NCI-H82 (cell line): Measurements from ENCODE around the gene MRPS12.

ENCODE experiments used
- DNase-seq: peaks from one replicate; lab custom pipeline; 2025; lab: John Stamatoyannopoulos, UW

The MRPS12 gene

DNA sequence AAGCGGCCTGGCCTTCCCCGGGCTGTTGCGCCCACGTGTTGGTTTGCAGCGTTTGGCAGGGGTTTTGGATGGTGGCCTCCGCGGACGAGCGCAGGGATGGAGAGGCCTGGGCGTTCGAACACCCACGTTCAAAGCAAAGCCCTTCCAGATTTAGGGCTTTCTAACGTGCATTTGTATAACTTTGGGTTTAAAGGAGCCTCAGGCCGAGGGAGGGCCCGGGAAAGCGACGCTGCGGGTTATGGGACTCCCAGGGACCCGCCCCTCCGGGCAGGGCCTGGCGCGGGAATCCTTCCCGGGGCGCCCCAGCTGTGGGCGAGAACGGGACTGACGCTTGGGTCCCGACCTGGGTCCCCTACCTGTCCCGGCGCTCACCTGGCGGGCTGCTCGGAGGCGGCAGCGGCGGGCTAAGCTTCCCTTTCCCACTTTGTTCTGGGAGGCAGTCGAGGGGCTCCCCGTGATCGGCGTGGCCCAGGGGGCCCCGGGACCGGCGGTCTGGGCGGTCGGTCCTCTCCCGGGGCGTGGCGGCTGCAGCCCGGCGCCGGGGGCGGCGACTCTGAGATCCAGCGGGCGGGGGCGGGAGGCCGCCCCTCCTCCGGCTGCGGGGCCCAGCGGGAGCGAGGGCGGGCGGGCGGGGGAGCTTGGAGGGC is 44.6 kb downstream of the MRPS12 start, which contains the start of gene FBXO17:
Gene FBXO17, minus strand, starts transcription at position 529 of the 647 bp plus-strand sequence. CDS start 25,423 bp downstream, outside the sequence.
- DNase-seq, result peak; percentile 89

DNA sequence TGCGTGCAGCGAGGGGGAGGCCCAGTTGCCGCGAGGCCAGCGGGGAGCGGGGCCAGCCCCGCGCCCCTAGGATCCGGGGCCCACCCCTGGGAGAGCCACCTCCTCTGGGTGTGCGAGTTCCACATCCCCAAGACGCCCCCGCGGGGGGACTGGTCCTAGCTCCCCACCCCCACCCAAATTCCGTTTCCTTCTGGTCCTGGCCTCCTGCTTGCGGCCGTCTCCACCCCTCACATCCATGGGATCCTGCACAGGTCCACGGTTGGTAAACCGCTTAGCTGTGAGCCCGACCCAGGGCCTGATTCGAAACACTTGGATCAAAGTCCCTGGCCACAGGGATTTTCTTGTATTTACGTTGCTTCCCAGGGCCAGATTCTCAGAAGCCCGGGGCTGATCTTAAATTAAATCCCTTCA is 45.1 kb downstream of the MRPS12 start:
- DNase-seq, result peak; percentile 89

DNA sequence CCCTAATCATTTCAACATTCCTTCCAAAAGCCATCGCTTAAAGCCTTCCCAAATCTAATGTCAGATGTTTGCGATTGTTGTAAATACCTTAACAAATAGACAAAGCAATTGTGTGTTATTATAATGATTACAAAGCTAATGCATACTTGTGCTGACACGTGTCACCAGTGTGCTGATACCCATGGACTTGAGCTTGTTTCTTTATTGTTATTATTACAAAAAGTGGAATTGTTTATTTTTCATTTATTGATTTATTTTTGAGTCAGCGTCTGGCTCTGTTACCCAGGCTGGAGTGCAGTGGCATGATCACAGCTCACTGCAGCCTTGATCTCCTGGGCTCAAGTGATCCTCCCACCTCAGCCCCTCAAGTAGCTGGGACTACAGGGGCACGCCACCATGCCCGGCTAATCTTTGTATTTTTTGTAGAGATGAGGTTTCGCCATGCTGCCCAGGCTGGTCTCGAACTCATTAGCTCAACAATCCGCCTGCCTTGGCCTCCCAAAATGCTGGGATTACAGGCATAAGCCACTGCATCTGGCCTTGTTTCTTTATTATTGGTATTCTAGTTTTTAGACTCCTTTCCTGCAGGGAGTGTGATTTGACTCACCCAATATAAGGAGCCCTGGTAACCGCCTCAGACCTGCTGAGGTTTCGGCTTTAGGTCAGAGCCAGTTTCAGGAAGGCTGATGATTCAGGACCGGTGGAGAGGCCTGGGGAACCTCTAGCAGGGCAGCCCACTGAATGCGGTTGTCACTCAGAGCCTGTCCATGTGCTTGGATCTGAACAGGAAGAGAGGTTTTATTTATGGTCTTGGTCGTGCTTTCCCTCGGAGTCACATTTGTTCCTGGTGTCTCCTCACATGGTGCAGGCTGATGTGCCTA is 46.9 kb downstream of the MRPS12 start:
- no peak for DNase-seq

DNA sequence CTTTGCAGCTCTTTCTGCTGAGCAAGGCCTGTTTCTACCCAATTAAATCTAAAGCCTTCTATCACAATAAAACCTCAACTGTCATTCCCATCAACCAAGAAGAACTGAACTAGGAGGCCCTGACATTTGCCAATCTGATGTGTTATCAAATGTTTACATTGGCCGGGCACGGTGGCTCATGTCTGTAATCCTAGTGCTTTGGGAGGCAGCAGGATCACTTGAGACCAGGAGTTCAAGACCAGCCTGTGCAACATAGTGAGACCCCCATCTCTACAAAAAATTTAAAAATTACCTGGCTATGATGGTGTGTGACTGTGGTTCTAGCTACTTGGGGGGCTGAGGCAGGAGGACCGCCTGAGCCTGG is 47.6 kb downstream of the MRPS12 start:
- DNase-seq, result no peak

DNA sequence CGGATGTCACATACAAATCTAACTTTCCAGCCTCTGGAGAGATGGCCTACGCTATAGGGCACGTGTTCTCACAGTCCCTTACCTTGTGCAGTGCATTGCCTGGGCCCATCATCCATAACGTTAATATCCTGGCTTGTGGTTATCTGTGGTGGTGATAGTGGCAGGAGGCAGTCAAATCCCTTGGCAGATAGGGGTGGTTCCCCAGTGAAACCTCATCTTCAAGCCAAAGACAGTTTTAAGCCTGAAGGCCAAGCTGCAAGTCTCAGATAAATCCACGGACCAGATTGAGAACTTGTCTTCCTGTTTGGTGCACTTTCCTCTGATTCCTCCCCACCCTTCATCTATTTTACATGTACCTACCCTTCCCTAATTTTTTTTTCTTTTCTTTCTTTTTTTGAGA is 49.1 kb downstream of the MRPS12 start:
- DNase-seq, result no peak

DNA sequence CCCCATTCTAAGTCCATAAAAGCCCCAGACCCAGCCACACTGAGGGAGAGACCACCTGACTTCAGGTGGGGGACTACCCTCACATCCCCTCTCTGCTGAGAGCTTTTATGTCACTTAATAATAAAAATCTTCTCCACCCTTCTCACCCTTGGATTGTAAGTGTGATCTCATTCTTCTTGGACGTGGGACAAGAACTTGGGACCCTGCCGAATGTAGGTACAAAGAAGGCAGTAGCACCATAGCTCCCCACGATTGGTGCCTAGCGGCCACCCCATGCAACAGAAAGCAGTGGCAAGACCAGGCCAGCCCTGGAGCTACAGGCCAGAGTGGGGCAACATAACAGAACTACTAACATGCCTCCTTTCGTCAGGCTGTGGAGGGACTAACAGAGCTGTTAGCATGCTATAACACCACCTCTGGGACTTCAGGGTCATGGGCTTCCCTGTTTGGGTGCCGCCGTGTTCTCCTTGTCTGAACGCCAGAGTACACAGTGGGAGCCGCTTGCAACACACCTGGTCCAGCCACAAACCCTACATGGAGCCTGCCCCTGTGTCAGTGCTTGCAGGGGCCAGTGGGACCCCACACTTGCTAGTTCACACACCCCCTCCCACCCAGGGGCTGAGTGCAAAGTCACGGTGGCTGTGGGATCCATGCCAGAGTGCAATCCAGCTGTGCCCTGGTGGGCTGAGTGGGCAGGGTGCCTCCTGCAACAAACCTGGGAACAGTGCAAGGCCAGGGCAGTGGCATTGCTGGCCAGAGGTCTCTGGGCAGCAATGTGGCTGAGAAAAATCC is 50.0 kb downstream of the MRPS12 start:
- no peak for DNase-seq
